Erythroblast (primary cell): ENCODE data around the gene ARCN1.
"Not testable (repeated sequence)": the region's sequence is repeated elsewhere in the genome, so short reads cannot be mapped to it uniquely, and the experiment has no call there.

ENCODE experiments used
- DNase-seq, 2 experiments: peaks; one replicate each; lab custom pipeline; 2025; lab: John Stamatoyannopoulos, UW
- GATA1 ChIP-seq: IDR thresholded peaks from 2 replicates; pipeline ENCODE4 v1.6.1; 2011; ENCODE audit warnings: low read depth, mild to moderate bottlenecking, control low read depth, low read length, moderate library complexity
- POLR2A ChIP-seq: IDR thresholded peaks from 2 replicates; pipeline ENCODE4 v1.6.1; 2011; ENCODE audit warnings: mild to moderate bottlenecking, low read length

ARCN1 gene

DNA sequence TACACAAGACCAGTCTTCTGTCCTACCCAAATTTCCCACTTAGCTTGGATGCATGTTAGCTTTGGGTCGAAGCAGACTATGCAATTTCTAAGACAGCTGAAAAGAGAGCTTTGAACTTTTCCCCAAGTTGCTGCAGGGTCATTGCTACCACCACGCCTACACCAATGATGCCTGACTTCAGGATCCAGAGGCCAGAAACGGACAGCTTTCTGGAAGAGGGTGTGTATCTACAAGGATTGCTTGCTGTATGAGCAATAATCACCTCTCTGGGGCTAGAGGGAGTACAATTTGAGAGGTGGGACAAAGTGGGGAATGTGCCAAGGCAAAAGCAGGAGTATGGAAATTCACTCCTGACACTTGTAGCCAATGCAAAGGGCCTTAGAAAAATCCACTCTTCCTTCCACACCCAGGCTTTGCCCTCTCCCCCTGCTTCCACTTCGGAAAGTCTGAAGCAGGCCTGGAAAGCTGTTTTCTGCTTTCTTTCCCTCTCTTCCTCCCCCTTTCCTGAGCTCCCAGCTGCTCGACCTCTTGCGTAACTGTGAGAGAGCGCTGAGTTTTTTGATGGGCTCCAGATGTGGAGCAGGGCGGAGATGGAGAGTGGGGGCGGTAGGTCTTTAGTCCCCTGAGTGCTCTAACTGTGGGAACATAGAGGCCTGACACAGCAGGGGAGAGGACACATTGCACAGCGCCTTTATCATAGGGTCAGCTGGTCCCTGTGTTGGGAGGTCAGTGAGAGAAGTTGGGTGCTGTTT lies 33.1 kb downstream of the ARCN1 start:
- no peak for TF ChIP-seq GATA1
- TF ChIP-seq POLR2A, result no peak
- no peak for DNase-seq

DNA sequence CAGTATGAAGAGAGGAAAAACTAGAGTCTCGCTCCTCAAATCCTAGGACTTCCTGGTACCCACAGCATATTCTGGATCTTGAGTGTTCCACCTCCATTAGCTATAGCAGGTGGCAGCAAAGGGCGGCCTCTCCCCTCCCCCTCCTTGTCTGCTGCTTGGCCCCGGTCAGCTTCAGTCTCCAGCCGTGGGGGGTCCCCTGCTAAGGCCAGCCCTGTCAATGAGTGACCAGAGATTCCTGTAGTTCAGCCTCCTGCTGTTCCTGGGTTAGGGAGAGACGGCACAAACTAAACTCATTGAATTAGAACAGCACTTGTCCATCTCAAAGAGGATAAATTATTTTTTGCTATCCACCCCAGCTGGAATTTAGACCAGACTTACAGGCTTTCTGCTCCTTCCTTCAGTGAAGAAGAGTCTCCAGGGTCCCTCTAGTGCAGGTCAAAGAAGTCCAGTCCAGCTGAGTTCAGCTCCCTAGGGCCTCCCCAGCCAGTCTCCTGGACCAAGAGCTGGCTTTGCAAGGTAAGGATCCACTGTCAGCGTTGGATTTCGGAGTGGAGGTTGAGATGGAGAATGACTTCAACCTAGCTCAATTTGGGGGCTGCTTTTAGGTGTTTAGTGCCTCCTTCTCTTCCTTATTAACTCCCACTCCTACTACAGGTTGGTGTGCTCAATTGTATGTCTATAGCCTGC lies 34.1 kb downstream of the ARCN1 start:
- DNase-seq, result no peak
- TF ChIP-seq POLR2A (no peak), GATA1 (no peak)

DNA sequence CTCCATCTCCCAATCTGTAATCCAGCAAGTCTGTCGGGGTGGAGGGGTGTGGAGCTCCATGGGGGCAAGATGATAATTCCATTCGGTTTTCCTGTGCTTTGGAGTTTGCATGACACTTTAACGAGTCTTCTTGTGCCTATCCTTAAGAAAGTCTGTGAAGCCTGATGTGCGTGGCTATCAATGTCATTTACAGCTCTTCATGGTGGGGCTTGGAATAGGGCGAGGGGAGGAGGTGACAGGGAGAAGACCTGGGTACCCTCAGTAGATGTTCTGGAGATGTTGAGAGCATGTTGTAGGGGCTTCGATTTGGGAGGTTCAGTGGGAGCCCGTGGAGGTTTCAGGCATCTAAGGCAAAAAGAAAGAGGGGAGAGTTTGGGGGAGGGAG lies 34.6 kb downstream of the ARCN1 start:
- no peak for DNase-seq
- TF ChIP-seq GATA1, result no peak
- no peak for TF ChIP-seq POLR2A

DNA sequence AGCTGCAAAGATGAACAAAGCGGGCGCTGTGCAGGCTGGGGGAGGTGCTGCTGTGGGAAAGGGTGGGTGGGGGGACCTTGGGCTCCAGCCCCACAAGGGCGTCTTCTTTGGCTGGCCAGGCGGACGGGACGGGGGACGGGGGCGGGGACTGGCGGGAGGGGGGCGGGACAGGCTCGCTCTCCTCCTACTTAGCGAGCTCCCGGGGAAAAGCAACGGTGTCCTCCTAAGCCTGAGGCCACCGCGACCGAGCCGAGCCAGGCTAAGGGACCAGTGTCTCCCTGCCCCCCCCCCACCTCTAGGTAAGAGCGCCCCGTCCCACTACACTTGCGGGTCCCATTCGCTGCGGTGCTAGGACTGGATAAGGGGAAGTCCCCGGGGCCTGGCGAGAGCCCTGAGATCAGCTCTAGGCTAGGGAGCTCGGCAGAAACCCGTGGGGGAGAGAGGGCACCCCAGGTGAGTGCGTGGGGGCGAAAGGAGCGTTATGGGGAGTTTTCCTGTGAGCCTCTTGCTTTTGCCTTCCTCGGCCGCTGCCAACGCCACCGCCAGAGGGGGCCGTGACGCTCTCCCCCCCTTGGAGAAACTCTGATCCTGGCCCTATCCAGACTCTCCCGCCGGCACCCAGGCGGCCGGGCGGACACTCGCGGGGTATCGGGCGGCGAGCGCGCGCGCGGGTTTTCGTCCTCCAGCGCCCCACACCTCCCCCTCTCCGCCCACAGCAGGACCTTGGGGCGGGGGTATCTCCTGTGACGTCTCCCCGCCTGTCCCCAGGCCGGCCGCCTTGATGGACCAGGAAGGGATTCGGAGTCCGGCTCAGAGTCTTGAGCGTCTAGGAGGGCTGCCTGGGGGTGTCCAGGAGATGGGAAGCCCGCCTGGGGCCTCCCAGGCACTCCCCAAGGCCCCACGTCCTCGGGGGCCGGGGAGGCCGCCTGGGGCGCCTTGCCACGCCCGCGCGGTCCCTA lies 35.5 kb downstream of the ARCN1 start, which contains the start of gene PHLDB1:
Gene PHLDB1, plus strand, starts transcription at position 215 of the 959 bp plus-strand sequence. CDS start 6,222 bp downstream, outside the sequence.
- DNase-seq, result peak; percentile 52 to 75
- no peak for TF ChIP-seq GATA1
- TF ChIP-seq POLR2A, result no peak

DNA sequence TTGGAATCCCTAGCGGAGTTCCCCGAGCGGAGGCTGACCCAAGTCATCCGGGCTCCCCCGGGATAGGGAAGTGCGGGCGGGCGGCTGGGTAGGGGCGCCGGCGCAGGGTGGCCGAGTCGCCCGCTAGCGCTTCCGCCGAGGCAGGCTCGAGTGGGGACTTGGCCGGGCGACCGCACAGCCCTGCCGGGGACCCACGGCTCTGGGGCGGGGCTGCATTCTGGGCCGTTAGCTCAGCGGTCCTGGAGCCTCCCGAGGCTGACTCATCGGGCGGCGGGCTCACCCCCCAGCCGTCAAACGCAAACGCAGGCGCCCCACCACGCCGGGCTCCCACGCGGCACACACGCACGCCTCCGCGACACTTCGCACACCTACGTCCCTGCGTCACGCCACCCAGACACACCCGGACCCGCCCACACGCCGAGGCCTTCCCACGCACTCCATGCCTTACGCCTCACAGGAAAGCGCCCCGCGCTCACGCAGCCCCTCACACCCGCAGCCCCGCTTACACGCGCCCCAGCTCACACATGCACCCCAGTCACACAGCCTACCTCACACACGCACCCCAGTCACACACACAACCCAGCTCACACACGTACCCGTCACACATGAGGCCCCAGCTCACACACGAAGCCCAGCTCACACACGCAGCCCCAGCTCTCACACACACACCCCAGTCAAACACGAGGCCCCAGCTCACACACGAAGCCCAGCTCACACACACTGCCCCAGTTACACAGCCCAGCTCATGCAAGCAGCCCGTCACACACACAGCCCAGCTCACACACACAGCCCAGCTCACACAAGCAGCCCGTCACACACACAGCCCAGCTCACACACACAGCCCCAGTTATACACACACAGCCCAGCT lies 36.4 kb downstream of the ARCN1 start:
- DNase-seq, result peak; percentile 58 to 80
- TF ChIP-seq POLR2A, result no peak
- TF ChIP-seq GATA1, result no peak

DNA sequence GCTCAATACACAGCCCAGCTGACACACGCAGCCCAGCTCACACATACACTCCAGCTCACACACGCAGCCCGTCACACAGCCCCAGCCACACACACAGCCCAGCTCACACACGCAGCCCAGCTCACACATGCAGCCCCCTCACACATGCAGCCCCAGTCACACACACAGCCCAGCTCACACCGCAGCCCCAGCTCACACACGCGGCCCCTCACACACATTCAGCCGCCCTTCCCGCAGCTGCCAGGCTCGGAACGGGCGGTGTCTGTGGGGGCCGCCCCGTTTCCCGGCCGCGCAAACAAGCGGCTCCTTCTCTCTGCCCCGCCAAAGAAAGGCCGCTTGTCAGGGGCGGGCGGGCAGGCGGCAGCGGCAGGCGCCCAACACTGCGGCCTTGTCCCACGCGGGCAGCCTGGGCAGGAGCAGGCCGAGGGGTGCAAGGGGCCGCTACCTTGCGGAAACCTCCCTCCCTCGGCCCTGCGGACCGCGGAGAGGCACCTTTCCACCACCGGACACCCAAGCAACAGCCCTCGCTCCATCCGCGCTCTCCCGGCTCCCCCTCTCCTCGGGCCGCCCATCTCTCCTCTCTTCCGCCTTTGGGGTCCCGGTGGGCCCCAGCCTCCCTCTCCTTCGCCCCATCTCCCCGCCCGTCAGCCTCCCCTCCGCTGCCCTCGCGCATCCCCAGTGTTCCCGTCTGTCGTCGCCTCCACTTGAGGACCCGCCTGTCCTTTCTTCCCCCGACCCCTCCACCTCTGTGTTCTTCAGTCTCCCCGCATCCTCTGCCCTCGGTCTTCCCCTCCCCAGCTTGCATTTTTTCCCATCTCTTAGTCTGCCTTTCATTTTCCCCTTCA lies 37.4 kb downstream of the ARCN1 start:
- peak; percentile 39 to 49 for DNase-seq
- TF ChIP-seq POLR2A, result no peak
- no peak for TF ChIP-seq GATA1

DNA sequence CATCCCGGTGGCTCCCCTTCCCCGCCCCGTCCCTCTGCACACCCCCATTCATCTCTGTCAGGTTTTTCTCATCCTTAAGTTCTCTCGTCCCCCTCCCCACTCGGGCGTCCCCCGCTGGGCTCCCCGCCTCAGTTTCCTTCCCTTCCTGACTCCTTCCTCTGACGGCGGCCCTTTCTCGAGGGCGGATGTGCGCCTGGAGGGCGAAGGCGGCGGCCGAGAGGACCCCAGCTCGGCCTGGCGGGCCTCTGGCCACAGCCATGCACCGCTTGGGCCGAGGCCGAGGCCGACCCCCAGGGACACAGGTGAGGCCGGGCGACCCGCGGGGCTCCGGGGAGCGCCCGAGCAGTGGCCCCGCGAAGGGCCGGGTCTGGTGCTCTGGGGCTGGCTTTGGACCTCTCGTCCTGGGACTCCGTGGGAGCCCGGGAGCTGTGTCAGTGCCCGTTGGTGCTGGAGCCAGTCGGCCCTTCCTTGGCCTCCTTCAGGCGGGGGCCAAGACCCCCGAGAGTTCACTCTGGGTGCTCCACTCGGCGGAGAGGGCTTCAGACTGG lies 38.1 kb downstream of the ARCN1 start:
- DNase-seq, result no peak
- TF ChIP-seq GATA1 (no peak), POLR2A (no peak)

DNA sequence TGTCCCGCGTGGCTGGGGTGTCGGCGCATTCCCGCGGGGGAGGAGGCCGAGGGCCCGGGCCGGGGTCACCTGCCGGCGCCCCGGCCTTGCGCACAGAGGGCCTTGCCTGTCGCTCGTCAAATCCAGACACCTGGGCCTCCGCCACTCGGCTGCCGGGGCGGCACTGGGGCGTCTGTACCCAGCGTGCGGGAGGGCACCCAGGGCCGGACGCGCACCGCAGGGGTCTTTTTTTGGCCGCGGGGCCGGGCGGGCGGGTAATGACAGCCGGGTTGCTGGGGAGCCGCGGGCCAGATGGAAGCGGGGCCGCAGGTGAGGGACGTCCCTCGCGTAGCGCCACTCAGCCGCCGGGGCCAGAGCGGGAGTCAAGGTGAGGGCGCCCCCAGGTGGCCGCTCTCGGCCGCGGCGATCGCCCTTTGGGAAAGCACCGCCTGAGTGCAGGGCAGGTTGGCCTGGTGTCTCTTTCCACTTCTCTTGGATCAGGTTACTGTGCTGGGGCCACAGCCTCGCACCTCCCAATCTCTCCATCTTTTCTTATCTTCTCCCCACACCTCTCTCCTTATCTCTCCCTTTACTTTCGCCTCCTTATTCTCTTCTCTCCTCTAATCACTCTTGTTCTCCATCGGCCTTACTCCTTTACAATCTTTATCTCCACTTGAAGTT lies 38.7 kb downstream of the ARCN1 start:
- TF ChIP-seq GATA1 (no peak), POLR2A (no peak)
- peak; percentile 63 to 80 for DNase-seq

DNA sequence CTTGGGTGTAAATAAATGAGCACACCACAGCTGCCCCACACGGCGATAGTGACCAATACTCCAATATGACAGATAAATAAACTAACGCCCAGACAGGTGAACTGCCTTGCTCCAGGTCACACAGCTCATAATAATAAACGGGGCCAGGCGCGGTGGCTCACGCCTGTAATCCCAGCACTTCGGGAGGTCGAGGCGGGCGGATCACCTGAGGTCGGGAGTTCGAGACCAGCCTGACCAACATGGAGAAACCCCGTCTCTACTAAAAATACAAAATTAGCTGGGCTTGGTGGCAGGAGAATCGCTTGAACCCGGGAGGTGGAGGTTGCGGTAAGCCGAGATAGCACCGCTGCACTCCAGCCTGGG lies 39.2 kb downstream of the ARCN1 start:
- DNase-seq, result not testable (repeated sequence)

DNA sequence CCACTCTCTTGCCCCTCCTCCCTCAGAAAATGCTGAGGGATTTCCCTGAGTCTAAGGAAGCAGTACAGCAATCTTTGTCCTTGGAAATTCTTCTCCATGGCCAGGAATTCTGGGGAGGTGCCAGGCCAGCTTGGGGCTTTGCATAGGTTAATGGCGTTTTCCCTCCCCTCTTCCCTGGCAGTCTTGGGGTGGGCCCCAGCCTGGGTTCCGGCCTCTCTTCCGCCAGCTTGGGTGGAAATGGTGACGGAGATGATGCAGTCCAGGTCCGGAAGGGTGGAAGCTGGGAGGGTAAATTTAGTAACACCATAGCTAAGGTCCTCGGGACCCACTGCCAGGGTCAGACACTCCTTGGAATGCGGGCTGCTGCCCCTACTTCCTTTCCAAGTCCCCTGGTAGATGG lies 40.2 kb downstream of the ARCN1 start:
- no peak for DNase-seq
- TF ChIP-seq GATA1 (no peak), POLR2A (no peak)

DNA sequence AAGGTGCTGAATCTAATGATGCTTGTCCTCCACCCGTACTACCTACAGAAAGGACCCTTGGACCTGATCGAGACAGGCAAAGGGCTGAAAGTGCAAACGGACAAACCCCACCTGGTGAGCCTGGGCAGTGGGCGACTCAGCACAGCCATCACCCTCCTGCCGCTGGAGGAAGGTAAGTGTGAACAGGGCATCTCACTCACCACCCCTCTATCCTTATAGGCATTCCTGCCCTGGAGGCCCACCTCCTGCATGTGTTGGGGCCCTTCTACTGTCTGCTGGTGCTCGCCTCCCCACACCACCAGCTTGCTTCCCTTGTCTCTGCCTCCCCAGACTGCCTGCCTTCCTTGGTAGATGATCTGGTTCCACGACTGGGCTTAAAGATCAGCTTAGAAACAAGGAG lies 42.3 kb downstream of the ARCN1 start:
- DNase-seq, result no peak
- no peak for TF ChIP-seq GATA1
- no peak for TF ChIP-seq POLR2A
